A549 (cell line): Measurements from ENCODE around the gene LYRM7. TPM values are rescaled to one million over a fixed set of nuclear protein-coding genes. Genes with fewer than 3 reads are reported as not detected.

ENCODE experiments used
- ATAC-seq, 2 experiments: fragments of 200-7000 bp in 1 of 2; fragments of >200 bp in 1 of 2; cut with Nextera tagmentation in 1 of 2; cut with Tn5 transposase in 1 of 2; 3 replicates each; pipeline versions ENCODE4 v1.8.0 to v1.9.1; 2018 to 2020; ENCODE audit warnings: mild to moderate bottlenecking in 1 of 2, moderate library complexity in 1 of 2
- CTCF ChIA-PET: fragments of 300-600 bp; sonication (Branson Sonifier 250); formaldehyde crosslinking; extraction: SDS; loops from one replicate; lab custom pipeline; 2021; ENCODE audit warnings: antibody characterized with exemption, inconsistent platforms; lab: Yijun Ruan, JAX
- POLR2A ChIA-PET: fragments of 350-600 bp; formaldehyde crosslinking; extraction: SDS; loops from one replicate; lab custom pipeline; 2021; ENCODE audit warnings: antibody characterized with exemption, inconsistent platforms; lab: Yijun Ruan, JAX
- DNase-seq, 2 experiments: peaks; one replicate each; pipeline versions ENCODE4 v3.0.0 to v3.0.0-alpha.2; 2011 to 2016; ENCODE audit warnings: low read depth in 1 of 2, low spot score in 1 of 2
- FAIRE-seq: peaks from 2 replicates; lab custom pipeline; 2011; peaks lifted over from hg19 to GRCh38; lab: Jason Lieb, UNC
- H3K27ac ChIP-seq, 2 experiments: fragments of >200 bp; sonication (Bioruptor Twin); formaldehyde crosslinking; 3 replicates each; pipeline ENCODE4 v1.5.1; 2016 to 2017
- H3K4me1 ChIP-seq: fragments of >200 bp; sonication (Bioruptor Twin); formaldehyde crosslinking; 3 replicates; pipeline ENCODE4 v1.6.1; 2016
- H3K4me2 ChIP-seq: fragments of >200 bp; sonication (Bioruptor Twin); formaldehyde crosslinking; 3 replicates; pipeline ENCODE4 v1.6.1; 2016
- H3K4me3 ChIP-seq: fragments of >200 bp; sonication (Bioruptor Twin); formaldehyde crosslinking; 3 replicates; pipeline ENCODE4 v1.5.1; 2016
- H3K9me3 ChIP-seq: fragments of >200 bp; sonication (Bioruptor Twin); formaldehyde crosslinking; 3 replicates; pipeline ENCODE4 v1.6.1; 2016
- BCL3 ChIP-seq: fragments of >200 bp; sonication (Bioruptor Twin); formaldehyde crosslinking; IDR thresholded peaks from 3 replicates; pipeline ENCODE4 v1.6.1; 2016
- BHLHE40 ChIP-seq: IDR thresholded peaks from 2 replicates; pipeline ENCODE4 v1.6.1; 2012; ENCODE audit warnings: low read depth, low read length, inconsistent platforms
- CBX2 ChIP-seq: fragments of 200-600 bp; sonication (generic); IDR thresholded peaks from 2 replicates; pipeline ENCODE4 v1.6.1; 2016; ENCODE audit warnings: low read depth, mild to moderate bottlenecking, borderline replicate concordance
- CEBPB ChIP-seq, 2 experiments: fragments of >200 bp in 1 of 2; sonication (Bioruptor Twin) in 1 of 2; formaldehyde crosslinking in 1 of 2; IDR thresholded peaks; 2 replicates each; pipeline ENCODE4 v1.6.1; 2012 to 2016
- E2F6 ChIP-seq: IDR thresholded peaks from 2 replicates; pipeline ENCODE4 v1.6.1; 2012; ENCODE audit warnings: low read depth, borderline replicate concordance
- EP300 ChIP-seq, 2 experiments: fragments of >200 bp; sonication (Bioruptor Twin); formaldehyde crosslinking; IDR thresholded peaks; 2 replicates in 1 of 2; 3 replicates in 1 of 2; pipeline ENCODE4 v1.6.1; 2016 to 2017
- FOSB ChIP-seq: fragments of 250-450 bp; sonication (Bioruptor Pico); IDR thresholded peaks from 2 replicates; pipeline ENCODE4 v1.5.0; 2020; ENCODE audit warnings: mild to moderate bottlenecking, moderate library complexity
- FOSL2 ChIP-seq, 2 experiments: fragments of 450-650 bp in 1 of 2; fragments of >200 bp in 1 of 2; sonication (Bioruptor Twin) in 1 of 2; formaldehyde crosslinking; IDR thresholded peaks; 2 replicates each; pipeline versions ENCODE4 v1.5.0 to v1.6.1; 2016 to 2020; ENCODE audit warnings: mild to moderate bottlenecking in 1 of 2, moderate library complexity in 1 of 2
- GATA3 ChIP-seq: IDR thresholded peaks from 2 replicates; pipeline ENCODE4 v1.6.1; 2012; ENCODE audit warnings: borderline replicate concordance
- HDAC2 ChIP-seq: fragments of 200-600 bp; sonication (generic); IDR thresholded peaks from 2 replicates; pipeline ENCODE4 v1.6.1; 2016
- HEYL ChIP-seq: fragments of 250-450 bp; sonication (Bioruptor Pico); IDR thresholded peaks from 2 replicates; pipeline ENCODE4 v1.8.0; 2021; ENCODE audit warnings: mild to moderate bottlenecking, moderate library complexity
- HOXA7 ChIP-seq: fragments of 250-450 bp; sonication (Bioruptor Pico); IDR thresholded peaks from 2 replicates; pipeline ENCODE4 v1.5.0; 2020; ENCODE audit warnings: mild to moderate bottlenecking, moderate library complexity
- HOXB13 ChIP-seq: fragments of 250-450 bp; sonication (Bioruptor Pico); IDR thresholded peaks from 2 replicates; pipeline ENCODE4 v1.5.0; 2020; ENCODE audit warnings: low read depth, mild to moderate bottlenecking, moderate library complexity
- HOXB5 ChIP-seq: fragments of 250-450 bp; sonication (Bioruptor Pico); IDR thresholded peaks from 2 replicates; pipeline ENCODE4 v1.5.0; 2020; ENCODE audit warnings: mild to moderate bottlenecking, moderate library complexity
- KDM1A ChIP-seq: fragments of 200-600 bp; sonication (generic); IDR thresholded peaks from 2 replicates; pipeline ENCODE4 v1.6.1; 2016; ENCODE audit warnings: low read depth, mild to moderate bottlenecking
- MAFK ChIP-seq: fragments of 450-650 bp; IDR thresholded peaks from 2 replicates; pipeline ENCODE4 v1.6.1; 2014; ENCODE audit not compliant: partially characterized antibody
- MAZ ChIP-seq: fragments of 150-350 bp; IDR thresholded peaks from 2 replicates; pipeline ENCODE4 v1.6.1; 2014; ENCODE audit warnings: antibody characterized with exemption, low read depth, low read length, borderline replicate concordance
- MYC ChIP-seq: IDR thresholded peaks from 2 replicates; pipeline ENCODE4 v1.6.1; 2012; ENCODE audit warnings: mild to moderate bottlenecking, inconsistent platforms, low read length, improper control_type of control experiment, borderline replicate concordance
- NFE2L2 ChIP-seq: fragments of 150-350 bp; conservative IDR thresholded peaks from 2 replicates; pipeline ENCODE4 v1.6.1; 2014; ENCODE audit warnings: low read length
- NPAS2 ChIP-seq: fragments of 250-450 bp; sonication (Bioruptor Pico); IDR thresholded peaks from 2 replicates; pipeline ENCODE4 v1.8.0; 2022; ENCODE audit warnings: mild to moderate bottlenecking, moderate library complexity, borderline replicate concordance
- NR3C1 ChIP-seq: fragments of >200 bp; sonication (Bioruptor Twin); formaldehyde crosslinking; IDR thresholded peaks from 3 replicates; pipeline ENCODE4 v1.6.1; 2017
- PBX3 ChIP-seq: IDR thresholded peaks from 2 replicates; pipeline ENCODE4 v1.6.1; 2012
- PHF8 ChIP-seq: fragments of 200-600 bp; sonication (generic); IDR thresholded peaks from 2 replicates; pipeline ENCODE4 v1.6.1; 2016; ENCODE audit warnings: low read depth, mild to moderate bottlenecking, antibody characterized with exemption, moderate library complexity, borderline replicate concordance
- POLR2A ChIP-seq: IDR thresholded peaks from 2 replicates; pipeline ENCODE4 v1.6.1; 2012; ENCODE audit warnings: mild to moderate bottlenecking, low read length
- RARB ChIP-seq: fragments of 250-450 bp; sonication (Bioruptor Pico); IDR thresholded peaks from 2 replicates; pipeline ENCODE4 v1.8.0; 2021; ENCODE audit warnings: mild to moderate bottlenecking, moderate library complexity
- RFX5 ChIP-seq: fragments of 450-650 bp; IDR thresholded peaks from 2 replicates; pipeline ENCODE4 v1.7.1; 2014; ENCODE audit warnings: antibody characterized with exemption, mild to moderate bottlenecking, moderate library complexity
- RNF2 ChIP-seq: fragments of 200-600 bp; sonication (generic); IDR thresholded peaks from 2 replicates; pipeline ENCODE4 v1.6.1; 2016; ENCODE audit warnings: low read depth, mild to moderate bottlenecking, antibody characterized with exemption, moderate library complexity, borderline replicate concordance
- SMC3 ChIP-seq: fragments of >200 bp; sonication (Bioruptor Twin); formaldehyde crosslinking; IDR thresholded peaks from 3 replicates; pipeline ENCODE4 v1.6.1; 2018; ENCODE audit warnings: inconsistent platforms
- SREBF2 ChIP-seq: fragments of 450-650 bp; IDR thresholded peaks from 2 replicates; pipeline ENCODE4 v1.6.1; 2014; ENCODE audit warnings: mild to moderate bottlenecking, moderate library complexity
- TFCP2L1 ChIP-seq: fragments of 250-450 bp; sonication (Bioruptor Pico); IDR thresholded peaks from 2 replicates; pipeline ENCODE4 v1.5.0; 2021; ENCODE audit warnings: mild to moderate bottlenecking
- USF2 ChIP-seq: fragments of 450-650 bp; IDR thresholded peaks from 2 replicates; pipeline ENCODE4 v1.6.1; 2014; ENCODE audit warnings: antibody characterized with exemption
- ZC3H11A ChIP-seq: fragments of 450-650 bp; IDR thresholded peaks from 2 replicates; pipeline ENCODE4 v1.6.1; 2014; ENCODE audit warnings: antibody characterized with exemption, mild to moderate bottlenecking
- WGBS: methylation state at CpG from one replicate; pipeline ENCODE4 v1.1.6; 2017; ENCODE audit errors: missing lambda C conversion rate; 5-methylcytosine and 5-hydroxymethylcytosine counted together
- polyA plus RNA-seq, 4 experiments: library from polyadenylated mRNA; depleted of rRNA in 3 of 4; stranded (reverse); fragments of >200 nt; fragmentation: RNase III in 1 of 4; extraction: RNeasy Plus Mini Kit Qiagen cat#74134 plus additional on column Dnase treatment in 1 of 4; gene quantifications; 2 replicates in 3 of 4; 3 replicates in 1 of 4; pipeline ENCODE4 v1.2.3, GENCODE V29; 2011 to 2017

LYRM7 gene
- polyA plus RNA-seq, 2 of the 4 experiments (the other 2 are of a cell fraction), result 6.2 to 11.1 TPM

GRCh38 chr5:131210151-131210510, 39.4 kb downstream of the LYRM7 start:
- CTCF ChIA-PET, result interaction anchor here (1.5 kb wide), 1 partner anchor 8 kb away, joined by 3 read pairs; no protein-coding TSS in a partner anchor
- no peak overlapping the region for H3K4me2 ChIP-seq

GRCh38 chr5:131211669-131212068, 40.9 kb downstream of the LYRM7 start:
- TF ChIP-seq HOXA7 (CRISPR knock-in tag) (no peak), TFCP2L1 (CRISPR knock-in tag) (no peak), BCL3 (no peak), USF2 (no peak), HEYL (CRISPR knock-in tag) (no peak), CEBPB (IDR thresholded peaks at IDR 0.05) (no peak), PHF8 (no peak), PBX3 (no peak), NPAS2 (CRISPR knock-in tag) (no peak), HDAC2 (no peak), MAFK (no peak), NFE2L2 (no peak), POLR2A (no peak), BHLHE40 (no peak), MAZ (no peak)
- DNase-seq (no peak), ATAC-seq (no peak), FAIRE-seq (no peak)
- POLR2A ChIA-PET, result no interaction called here
- CTCF ChIA-PET, result interaction anchor here (1.6 kb wide), 1 partner anchor 11 kb away, joined by 6 read pairs; no protein-coding TSS in a partner anchor
- Histone ChIP-seq H3K27ac (no peak overlapping the region), H3K4me3 (no peak overlapping the region), H3K4me1 (no peaks in the 10 kb centered on the region), H3K4me2 (no peak overlapping the region), H3K9me3 (no peaks in the 10 kb centered on the region)
- WGBS, result 78% methylated on average over 5 of the region's 5 CpGs

More at GRCh38 chr5:131210151-131210510, 39.4 kb downstream of the LYRM7 start:
- ATAC-seq (no peak), DNase-seq (no peak), FAIRE-seq (no peak)
- POLR2A ChIA-PET, result no interaction called here
- Histone ChIP-seq H3K4me3 (no peak overlapping the region), H3K27ac (no peak overlapping the region), H3K9me3 (no peaks in the 10 kb centered on the region), H3K4me1 (no peaks in the 10 kb centered on the region)
- TF ChIP-seq SREBF2 (no peak), FOSB (no peak), GATA3 (no peak), E2F6 (no peak), NR3C1 (no peak), NFE2L2 (no peak), HOXA7 (CRISPR knock-in tag) (no peak), RARB (CRISPR knock-in tag) (no peak), SMC3 (no peak)

- 78% methylated on average over 5 of the region's 5 CpGs for WGBS
- Histone ChIP-seq H3K27ac (no peak overlapping the region), H3K4me3 (no peak overlapping the region), H3K4me2 (no peak overlapping the region), H3K4me1 (no peaks in the 10 kb centered on the region), H3K9me3 (no peaks in the 10 kb centered on the region)
- no peak for TF ChIP-seq RFX5
- TF ChIP-seq EP300 (IDR thresholded peaks at IDR 0.05), result no peak
- TF ChIP-seq MAFK, result no peak
- TF ChIP-seq FOSB, result no peak
- TF ChIP-seq CBX2, result no peak
- no peak for TF ChIP-seq MYC
- TF ChIP-seq HOXB5 (CRISPR knock-in tag), result no peak
- TF ChIP-seq HOXB13, result no peak
- no peak for TF ChIP-seq FOSL2 (IDR thresholded peaks at IDR 0.05)
- TF ChIP-seq FOSL2 (CRISPR knock-in tag; IDR thresholded peaks at IDR 0.05), result no peak
- no peak for TF ChIP-seq HEYL (CRISPR knock-in tag)
- no peak for TF ChIP-seq KDM1A
- no peak for TF ChIP-seq RARB (CRISPR knock-in tag)
- TF ChIP-seq ZC3H11A, result no peak
- TF ChIP-seq RNF2, result no peak
- no peak for ATAC-seq
- POLR2A ChIA-PET, result interaction anchor here (0.6 kb wide), 1 partner anchor 9 kb away, joined by 3 read pairs; no protein-coding TSS in a partner anchor
- no peak for DNase-seq
- no peak for FAIRE-seq
- CTCF ChIA-PET, result interaction anchor here (1.6 kb wide), 1 partner anchor 10 kb away, joined by 6 read pairs; no protein-coding TSS in a partner anchor
Observed at GRCh38 chr5:131212471-131213021, 41.8 kb downstream of the LYRM7 start.
